ENCODE measurements around the gene ZMYND19. TPM values are rescaled to one million over a fixed set of nuclear protein-coding genes. Genes with fewer than 3 reads are reported as not detected.
"Not testable (repeated sequence)": the region's sequence is repeated elsewhere in the genome, so short reads cannot be mapped to it uniquely, and the experiment has no call there.

ZMYND19 gene
- total RNA-seq, 4 donors from 2014 or later: 13.8 to 17.4 (median 15.8) TPM

DNA sequence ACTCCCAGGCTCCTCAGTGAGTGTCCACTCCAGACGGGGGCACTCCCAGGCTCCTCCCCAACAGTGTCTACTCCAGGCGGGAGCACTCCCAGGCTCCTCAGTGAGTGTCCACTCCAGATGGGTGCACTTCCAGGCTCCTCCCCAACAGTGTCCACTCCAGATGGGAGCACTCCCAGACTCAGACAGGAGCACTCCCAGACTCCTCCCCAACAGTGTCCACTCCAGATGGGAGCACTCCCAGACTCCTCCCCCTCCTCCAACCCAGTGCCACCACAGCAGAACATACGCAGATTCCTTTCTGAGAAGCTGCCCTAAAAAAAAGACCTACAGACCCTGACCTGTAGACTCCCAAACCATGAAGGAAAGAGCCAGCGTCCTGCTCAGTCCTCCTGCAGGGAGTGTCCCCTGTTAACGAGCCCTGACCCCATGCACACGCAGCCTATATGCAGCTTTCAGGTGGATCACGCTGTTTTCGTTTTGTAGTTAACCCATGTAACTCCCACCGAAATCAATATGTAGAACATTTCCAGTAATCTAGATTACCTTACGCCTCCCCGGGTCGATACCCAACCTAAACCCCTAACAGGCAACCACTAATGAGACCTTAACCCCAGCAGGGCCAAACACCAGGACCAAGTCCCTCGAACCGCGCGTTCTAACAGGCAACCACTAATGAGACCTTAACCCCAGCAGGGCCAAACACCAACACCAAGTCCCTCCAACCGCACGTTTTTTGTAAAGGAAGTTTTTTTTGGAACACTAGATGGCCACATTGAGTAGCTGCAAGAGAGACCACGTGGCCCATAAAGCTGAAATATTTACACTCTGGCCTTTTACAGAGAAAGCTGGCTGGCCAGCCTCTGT is 55.8 kb downstream of the ZMYND19 start:
- 44 to 49% methylated on average over 18 to 19 of the region's 19 CpGs for WGBS, 2 donors
- peak in 1 of 2 donors; percentile 32 for DNase-seq (ENCODE audit: low spot score in 2 of 2)
- Histone ChIP-seq H3K27me3 (no peaks in the 10 kb centered on the region), H3K9me3 (no peaks in the 10 kb centered on the region), H3K27ac (no peak overlapping the region), H3K4me1 (peaks cover 0 to 11% (median 4%) of the 10 kb centered on the region in 4 donors), H3K4me3 (no peak overlapping the region), H3K36me3 (peaks cover 0 to 32% (median 0%) of the 10 kb centered on the region in 3 donors)
- TF ChIP-seq POLR2A (IDR thresholded peaks at IDR 0.05) (no peak), CTCF (IDR thresholded peaks at IDR 0.05) (peak; percentile 49 to 71 (median 63)), EP300 (IDR thresholded peaks at IDR 0.05) (no peak)

DNA sequence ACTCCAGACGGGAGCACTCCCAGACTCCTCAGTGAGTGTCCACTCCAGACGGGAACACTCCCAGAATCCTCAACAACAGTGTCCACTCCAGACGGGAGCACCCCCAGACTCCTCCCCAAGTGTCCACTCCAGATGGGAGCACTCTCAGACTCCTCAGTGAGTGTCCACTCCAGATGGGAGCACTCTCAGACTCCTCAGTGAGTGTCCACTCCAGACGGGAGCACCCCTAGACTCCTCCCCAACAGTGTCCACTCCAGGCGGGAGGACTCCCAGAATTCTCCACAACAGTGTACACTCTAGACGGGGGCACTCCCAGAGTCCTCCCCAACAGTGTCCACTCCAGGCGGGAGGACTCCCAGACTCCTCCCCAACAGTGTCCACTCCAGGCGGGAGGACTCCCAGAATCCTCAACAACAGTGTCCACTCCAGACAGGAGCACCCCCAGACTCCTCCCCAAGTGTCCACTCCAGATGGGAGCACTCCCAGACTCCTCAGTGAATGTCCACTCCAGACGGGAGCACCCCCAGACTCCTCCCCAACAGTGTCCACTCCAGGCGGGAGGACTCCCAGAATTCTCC is 57.3 kb downstream of the ZMYND19 start:
- H3K27ac ChIP-seq; DNase-seq (ENCODE audit: low spot score in 2 of 2); H3K9me3 ChIP-seq; H3K27me3 ChIP-seq; H3K4me3 ChIP-seq: not testable (repeated sequence)
- WGBS, 2 donors: 85 to 87% methylated on average over 8 to 10 of the region's 10 CpGs
- peaks cover 0 to 11% (median 4%) of the 10 kb centered on the region in 4 donors for H3K4me1 ChIP-seq
- peaks cover 0 to 18% (median 0%) of the 10 kb centered on the region in 3 donors for H3K36me3 ChIP-seq

Small RNA genes lying within 50 kb of the gene (small RNA-seq; reads per million reads assigned to genes)
- gene RF00017: not detected

Other genes with a start within 250 kb of the ZMYND19 start
- gene EXD3, start 167.3 kb downstream of the ZMYND19 start, total RNA-seq: 10 to 100 TPM; 27.6 to 99.9 (median 55.2) TPM
- gene NOXA1, start 167.1 kb downstream of the ZMYND19 start, total RNA-seq: 10 to 100 TPM in 2 of 4 donors, 1 to 10 TPM in 2; 6.3 to 11.4 (median 10.1) TPM
- gene ENTPD8, start 149.2 kb downstream of the ZMYND19 start, total RNA-seq: not detected
- gene NSMF, start 131.2 kb downstream of the ZMYND19 start, total RNA-seq: 100 to 1,000 TPM; 219 to 297 (median 270) TPM
- 10 to 100 TPM; 12.0 to 25.2 (median 18.7) TPM for gene PNPLA7, start 40.1 kb downstream of the ZMYND19 start, total RNA-seq
- gene MRPL41, start 38.6 kb downstream of the ZMYND19 start, total RNA-seq: 100 to 1,000 TPM in 1 of 4 donors, 10 to 100 TPM in 3; 77.1 to 161 (median 98.3) TPM
- 10 to 100 TPM; 40.8 to 61.5 (median 42.4) TPM for gene DPH7, start 11.6 kb downstream of the ZMYND19 start, total RNA-seq
- gene ARRDC1, start 15.2 kb upstream of the ZMYND19 start, total RNA-seq: 10 to 100 TPM; 26.4 to 83.1 (median 50.1) TPM
- 100 to 1,000 TPM in 3 of 4 donors, 10 to 100 TPM in 1; 96.4 to 136 (median 118) TPM for gene EHMT1, start 28.5 kb upstream of the ZMYND19 start, total RNA-seq